Measurements from ENCODE around the gene RTN4.
"Not testable (repeated sequence)": the region's sequence is repeated elsewhere in the genome, so short reads cannot be mapped to it uniquely, and the experiment has no call there.

The RTN4 gene, protein sequence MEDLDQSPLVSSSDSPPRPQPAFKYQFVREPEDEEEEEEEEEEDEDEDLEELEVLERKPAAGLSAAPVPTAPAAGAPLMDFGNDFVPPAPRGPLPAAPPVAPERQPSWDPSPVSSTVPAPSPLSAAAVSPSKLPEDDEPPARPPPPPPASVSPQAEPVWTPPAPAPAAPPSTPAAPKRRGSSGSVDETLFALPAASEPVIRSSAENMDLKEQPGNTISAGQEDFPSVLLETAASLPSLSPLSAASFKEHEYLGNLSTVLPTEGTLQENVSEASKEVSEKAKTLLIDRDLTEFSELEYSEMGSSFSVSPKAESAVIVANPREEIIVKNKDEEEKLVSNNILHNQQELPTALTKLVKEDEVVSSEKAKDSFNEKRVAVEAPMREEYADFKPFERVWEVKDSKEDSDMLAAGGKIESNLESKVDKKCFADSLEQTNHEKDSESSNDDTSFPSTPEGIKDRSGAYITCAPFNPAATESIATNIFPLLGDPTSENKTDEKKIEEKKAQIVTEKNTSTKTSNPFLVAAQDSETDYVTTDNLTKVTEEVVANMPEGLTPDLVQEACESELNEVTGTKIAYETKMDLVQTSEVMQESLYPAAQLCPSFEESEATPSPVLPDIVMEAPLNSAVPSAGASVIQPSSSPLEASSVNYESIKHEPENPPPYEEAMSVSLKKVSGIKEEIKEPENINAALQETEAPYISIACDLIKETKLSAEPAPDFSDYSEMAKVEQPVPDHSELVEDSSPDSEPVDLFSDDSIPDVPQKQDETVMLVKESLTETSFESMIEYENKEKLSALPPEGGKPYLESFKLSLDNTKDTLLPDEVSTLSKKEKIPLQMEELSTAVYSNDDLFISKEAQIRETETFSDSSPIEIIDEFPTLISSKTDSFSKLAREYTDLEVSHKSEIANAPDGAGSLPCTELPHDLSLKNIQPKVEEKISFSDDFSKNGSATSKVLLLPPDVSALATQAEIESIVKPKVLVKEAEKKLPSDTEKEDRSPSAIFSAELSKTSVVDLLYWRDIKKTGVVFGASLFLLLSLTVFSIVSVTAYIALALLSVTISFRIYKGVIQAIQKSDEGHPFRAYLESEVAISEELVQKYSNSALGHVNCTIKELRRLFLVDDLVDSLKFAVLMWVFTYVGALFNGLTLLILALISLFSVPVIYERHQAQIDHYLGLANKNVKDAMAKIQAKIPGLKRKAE

DNA sequence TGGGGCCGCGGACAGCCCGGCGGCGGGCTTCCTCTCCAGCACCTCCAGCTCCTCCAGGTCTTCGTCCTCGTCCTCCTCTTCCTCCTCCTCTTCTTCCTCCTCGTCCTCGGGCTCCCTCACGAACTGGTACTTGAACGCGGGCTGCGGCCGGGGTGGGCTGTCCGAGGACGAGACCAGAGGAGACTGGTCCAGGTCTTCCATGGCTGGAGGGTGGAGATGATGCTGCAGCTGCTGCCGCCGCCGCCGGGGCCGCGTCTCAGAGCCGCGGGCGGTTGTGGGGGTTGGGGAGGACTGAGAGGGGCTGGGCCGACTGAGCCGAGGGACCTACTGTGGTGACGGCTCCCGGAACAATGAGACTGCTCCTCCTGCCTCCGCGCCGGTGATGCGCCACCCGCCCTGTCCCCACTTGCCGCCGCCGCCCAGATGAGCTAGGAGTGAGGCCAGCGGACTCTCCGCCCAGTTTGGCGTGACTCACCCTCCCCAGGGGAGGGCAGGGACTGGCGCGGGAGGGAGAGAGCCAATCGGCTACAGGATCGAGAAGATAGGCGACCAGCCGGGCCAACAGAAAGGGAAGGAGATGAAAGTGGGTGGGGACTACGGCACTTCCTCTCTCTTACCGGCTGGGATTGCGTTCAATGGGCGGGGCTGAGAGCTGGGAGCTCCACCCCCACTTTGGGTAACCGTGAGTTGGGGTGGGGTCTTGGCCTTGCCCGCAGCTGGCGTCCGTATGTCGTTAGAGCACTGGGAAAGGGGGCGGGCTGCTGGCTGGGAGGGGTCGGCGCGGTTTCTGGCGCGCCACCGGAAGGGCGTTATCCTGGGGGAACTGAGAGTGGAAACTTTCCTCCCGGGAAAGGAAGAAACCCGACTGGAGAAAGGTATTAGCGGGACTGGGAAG, at the start of gene RTN4:
Gene RTN4, minus strand, starts transcription at position 352 of the 895 bp plus-strand sequence. Its CDS starts 151 bp downstream, at position 201.
- DNase-seq: peak; percentile 99

DNA sequence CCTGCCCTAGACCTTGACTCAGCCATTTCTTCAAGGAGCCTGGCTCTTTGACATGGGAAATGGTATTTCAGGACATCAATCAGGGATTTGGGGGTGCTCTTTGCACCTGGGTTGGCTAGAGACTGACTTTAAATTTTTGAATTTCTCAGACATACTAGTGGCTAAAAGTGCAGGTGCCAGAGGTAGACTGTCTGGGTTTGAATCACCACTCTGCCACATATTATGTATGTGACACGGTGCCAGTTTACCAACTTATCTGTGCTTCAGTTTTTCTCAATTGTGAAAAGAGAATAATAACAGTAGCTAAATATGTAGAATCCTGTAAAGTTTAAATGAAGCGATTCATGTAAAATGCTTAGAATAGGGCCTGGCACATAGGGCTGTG, 49.2 kb upstream of the RTN4 start:
- DNase-seq: no peak

DNA sequence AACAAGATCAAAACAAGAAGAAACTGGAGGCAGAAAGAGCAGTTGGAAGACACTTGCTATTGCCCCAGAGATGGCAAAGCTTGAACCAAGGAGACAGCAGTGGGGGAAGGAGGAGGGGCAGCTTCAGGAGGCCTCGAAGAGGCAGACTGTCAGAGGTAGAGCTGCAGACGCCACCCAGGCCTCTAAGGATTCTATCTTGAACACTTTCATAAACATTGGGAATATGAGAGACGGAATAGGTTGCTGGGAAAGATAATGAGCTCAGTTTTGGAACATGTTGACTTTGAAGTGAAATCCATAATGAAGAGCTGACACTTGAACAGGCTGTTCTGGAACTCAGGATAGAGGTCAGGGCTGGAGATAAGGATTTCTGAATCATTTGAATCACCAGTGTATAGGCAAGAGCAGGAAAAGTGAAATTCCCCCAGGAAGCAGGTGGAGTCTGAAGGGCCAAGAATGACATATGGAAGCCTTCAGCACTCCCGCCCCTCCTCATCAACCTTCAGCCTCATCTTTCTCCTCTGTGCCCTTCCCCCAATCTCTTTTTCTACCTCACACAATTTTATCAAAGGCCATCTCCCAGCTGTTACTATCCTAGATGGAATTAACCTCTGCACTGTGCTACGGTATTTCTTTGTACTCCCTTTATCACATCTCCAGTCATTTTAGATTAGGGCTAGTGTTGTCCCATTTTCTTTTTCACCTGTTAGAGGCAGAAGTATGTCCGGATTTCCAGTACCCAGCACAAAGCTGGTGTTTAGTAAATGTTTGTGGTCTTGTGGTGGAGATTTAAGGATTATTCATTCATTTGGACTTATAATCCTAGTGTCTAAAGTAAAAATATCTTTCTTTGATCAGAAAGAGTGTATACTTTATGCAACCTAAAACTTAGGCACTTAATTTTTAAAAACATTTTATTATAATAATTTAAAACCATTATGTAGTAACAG, 47.5 kb upstream of the RTN4 start:
- no peak for DNase-seq

DNA sequence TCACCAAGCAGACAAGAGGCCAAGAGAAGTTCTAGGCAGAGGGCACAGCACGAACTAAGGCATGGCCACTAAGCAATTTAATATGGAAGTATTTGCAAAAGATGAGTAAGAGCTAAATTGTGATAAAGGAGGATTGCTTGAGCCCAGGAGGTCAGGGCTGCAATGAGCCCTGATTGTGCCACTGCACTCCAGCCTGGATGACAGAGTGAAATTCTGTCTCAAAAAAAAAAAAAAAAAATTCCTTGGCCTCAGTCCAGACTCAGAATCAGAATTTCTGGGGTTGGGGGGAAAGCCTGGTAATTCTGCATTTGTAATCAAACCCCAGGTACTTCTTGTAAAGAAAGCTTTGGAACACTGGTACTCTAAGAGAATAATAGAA, 46.8 kb upstream of the RTN4 start:
- DNase-seq: no peak

DNA sequence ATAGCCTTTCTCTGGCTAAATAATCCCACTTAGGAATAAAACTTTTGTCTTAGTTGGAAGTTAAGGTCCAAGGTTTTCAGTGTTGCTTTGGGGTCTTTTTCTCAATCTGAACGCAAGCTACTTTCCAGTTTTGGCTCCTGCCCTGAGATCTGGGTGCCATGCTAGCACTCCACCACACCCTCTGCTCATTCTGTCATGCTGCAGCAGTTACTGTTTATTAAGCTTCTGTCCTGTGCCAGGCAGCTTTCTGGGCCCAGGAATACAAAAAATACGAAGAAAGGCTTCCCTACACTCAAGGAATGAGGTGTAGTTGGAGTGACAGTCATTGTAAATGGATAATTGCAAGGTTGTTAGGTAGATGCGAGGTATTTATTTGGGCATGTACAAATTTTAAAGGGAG, 46.3 kb upstream of the RTN4 start:
- DNase-seq: no peak

DNA sequence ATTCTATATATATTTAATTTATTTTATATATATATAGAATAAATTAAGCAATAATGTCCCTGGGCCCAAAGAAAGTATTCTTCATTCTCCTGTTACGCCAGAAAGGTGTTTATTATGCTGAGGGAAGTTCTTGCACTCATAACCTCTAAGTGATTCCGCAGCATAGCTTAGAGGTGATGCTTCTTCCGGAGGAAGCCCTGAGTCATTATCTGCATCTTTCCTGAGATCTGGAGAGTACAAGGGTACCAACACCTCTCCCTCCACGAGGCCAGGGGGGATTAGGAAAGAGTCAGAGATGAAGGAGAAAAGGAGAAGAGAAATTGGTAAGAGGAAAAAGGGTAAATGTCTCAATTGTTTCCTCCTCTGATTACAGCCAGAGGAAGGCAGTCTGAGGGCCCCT, 43.1 kb upstream of the RTN4 start:
- DNase-seq: no peak

DNA sequence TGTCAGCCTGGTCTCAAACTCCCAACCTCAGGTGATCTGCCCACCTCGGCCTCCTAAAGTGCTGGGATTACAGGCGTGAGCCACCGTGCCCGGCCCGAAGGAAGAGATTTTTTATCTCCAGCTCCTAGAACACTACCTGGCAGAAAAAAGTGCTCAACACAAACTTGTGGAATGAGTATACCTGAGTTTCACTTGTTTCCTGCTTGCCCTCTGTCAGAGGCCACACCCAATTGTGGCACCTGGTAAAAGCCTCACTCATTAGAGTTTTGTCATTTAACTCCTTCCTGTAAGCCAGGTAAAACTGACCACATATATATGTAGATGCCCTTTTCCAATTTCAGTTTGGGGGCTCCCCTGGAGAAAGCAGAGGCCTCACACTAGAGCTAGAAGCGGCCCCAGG, 42.2 kb upstream of the RTN4 start:
- DNase-seq: no peak

DNA sequence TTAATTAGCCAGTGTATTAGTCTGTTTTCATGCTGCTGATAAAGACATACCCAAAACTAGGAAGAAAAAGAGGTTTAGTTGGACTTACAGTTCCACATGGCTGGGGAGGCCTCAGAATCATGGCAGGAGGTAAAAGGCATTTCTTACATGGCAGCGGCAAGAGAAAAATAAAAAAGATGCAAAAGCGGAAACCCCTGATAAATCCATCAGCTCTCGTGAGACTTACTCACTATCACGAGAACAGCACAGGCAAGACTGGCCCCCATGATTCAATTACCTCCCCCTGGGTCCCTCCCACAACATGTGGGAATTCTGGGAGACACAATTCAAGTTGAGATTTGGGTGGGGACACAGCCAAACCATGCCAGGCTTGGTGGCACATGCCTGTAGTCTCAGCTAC, 41.4 kb upstream of the RTN4 start:
- not testable (repeated sequence) for DNase-seq

DNA sequence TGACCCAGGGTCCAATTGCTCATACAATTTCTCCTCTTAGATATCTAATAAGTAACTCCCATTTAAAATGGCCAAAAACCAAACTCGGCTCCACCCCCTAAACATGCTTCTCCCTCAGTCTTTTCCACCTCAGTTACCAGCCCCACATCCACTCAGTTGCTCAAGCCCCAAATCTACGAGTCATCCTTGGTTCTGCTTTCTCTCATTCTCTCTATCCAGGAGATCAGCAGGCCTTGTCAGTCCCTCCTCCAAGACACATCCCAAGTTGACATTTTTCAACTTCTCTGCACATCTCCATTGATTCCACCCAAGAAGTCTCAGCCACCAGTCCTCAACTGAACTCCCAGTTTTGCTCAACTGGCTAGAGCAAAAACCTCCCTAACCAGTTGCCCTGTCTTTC, 40.5 kb upstream of the RTN4 start:
- no peak for DNase-seq

DNA sequence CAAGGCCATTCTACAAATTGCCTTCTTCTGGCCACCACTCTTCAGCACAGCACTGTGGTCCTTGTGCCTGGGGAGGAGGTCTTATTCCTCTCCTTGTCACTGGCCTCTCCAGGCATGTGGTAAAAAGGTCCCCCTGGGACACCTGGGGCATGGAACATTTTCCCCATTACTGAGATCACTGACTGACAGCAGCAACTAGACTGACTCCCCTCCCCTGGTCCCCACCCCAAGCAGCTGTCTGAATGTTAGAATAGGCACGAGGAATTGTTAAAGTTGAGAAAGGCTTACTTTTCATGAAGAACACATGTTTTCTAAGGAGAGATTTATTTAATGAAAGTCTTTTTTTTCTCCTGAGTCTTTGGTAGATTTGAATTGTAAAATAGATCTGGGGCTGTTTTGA, 39.5 kb upstream of the RTN4 start:
- DNase-seq: no peak

DNA sequence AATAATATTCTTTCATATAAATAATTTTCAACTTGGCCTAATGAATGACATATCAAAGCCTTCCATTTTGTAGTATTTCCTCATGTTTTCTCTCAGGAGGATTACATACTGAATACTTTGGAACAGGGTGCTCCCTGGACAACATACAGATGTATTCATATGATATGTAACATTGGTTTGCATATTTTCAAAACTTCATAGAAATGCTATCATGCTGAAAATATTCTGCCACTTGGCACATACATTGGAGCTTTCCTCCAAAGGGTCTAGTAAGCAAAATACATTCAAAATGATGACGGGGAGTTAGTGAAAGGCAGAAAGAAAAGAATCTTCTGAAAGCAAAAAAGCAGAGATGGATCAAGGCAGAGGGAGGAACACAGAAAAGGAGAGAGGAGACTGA, 38.1 kb upstream of the RTN4 start:
- DNase-seq: no peak

DNA sequence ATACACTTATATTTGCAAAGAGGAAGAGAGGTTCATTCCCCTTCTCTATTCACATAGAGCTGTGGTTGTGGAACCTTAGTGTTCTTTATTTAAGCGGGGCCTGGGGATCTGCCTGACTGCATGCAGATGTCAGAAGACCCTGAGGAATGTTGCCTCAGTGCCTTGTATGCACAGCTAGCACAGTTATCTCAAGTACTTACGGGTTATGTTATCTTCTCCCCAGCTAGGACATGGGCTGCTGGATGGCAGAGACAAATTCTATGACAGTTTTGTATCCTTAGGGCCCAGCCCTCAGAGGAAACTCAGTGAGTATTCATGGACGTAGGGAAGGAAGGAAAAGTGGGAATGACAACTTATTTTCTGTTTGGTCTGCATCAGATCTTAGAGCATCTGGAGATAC, 37.7 kb upstream of the RTN4 start:
- DNase-seq: no peak

DNA sequence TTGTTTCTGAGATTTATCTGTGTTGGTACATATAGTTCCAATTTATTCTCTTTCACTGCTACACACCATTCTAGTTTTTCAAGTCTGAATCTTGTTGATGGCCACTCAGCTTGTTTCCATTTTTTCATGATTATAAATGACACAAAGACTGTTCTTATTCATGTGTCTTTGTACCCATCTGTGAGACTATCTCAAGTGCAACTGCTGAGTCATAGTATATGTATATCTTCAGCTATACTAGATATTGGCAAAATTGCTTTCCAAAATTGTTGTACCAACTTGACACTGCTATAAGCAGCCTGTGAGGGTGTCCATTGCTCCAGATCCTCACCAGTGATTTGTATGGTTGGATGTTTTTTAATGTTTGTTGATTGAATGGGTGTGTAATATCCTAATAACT, 37.2 kb upstream of the RTN4 start:
- no peak for DNase-seq

DNA sequence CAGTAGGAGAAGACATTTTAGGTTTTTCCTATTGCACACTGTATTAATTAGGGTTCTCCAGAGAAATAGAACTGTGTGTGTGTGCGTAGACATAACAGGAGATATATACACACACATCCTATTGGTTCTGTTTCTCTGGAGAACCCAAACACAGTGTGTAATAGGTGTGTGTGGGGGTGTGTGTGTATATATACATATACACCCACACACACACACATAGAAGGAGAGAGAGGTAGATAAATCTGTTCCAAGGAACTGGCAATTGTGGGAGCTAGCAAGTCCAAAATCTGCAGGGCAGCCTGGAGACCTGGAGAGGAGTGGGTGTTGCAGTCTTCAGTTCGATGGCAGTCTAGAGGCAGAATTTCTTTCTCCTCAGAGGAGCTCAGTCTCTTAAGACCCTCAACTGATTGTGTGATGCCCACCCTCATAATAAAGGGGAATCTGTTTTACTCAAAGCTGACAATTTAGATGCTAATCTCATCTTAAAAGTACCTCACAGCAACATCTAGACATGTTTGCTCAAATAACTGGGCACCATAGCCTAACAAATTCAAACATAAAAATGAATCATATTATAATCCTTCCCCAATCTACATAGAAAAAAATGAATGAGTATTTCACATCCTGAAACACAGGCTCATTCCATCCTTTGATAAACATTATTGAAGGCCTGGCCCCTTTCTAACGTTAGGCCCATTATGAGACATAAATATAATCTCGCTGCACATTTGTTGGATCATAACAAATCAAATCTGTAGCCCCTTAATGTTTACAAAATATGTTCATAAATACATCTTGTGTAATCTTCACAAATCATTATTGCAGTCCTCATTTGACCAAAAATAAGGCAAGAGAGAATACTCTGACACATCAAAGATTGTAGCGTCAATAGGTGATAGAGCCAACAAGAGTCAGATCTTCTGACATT, 35.1 kb upstream of the RTN4 start:
- DNase-seq: no peak

DNA sequence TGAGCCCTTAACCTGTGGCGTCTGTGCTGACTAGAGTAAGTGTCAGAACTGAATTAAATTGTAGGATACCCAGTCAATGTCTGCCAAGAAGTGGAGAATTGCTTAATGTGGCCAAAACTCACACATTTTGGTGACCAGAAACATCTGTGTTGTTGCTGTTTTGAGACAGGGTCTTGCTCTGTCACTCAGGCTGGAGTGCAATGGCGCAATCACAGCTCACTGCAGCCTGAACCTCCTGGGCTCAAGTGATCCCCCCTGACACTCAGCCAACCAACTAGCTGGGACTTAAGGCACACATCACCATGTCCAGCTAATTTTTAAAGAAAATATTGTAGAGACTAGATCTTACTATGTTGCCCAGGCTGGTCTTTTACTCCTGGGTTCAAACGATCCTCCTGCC, 34.4 kb upstream of the RTN4 start:
- DNase-seq: no peak

DNA sequence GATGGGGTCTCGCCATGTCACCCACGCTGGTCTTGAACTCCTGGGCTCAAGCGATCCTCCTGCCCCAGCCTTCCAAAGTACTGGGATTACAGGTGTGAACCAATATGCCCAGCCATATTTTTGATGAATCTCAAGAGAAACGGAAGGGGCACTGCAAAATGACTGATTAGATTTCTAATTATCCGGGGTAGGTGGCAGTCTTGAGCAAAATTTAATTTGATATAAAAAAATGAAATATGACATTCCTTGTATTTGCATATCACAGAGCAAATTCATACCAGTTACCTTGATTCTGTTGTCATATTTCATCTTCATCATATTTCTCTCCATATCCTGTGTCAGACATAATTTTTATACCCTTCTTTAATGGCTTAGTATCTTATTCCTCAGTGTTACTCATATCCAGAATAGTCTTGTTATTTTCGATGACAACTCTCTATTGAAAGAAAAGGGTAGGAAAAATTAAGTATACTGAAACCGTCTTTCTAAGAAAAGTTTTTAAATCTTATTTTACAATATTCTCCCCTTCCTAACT, 30.0 kb upstream of the RTN4 start:
- no peak for DNase-seq

DNA sequence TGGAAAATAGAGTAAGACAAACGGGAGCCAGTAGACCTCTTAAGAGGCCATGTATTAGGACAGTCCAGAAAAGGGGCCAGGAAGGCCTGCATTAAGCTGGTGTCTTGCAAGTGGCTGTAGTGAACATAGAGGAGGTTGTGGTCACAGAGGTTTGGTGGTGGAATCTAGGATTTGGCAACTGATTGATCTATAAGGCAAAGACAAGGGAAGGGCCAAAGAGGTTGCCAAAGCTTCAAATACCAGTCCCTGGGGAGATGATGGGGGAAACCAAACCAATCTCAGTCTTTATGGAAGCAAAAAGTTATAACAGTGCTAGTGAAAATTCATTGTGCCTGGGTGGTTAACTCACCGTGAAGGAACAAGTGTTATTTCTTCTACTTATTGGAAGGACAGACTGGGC, 28.7 kb upstream of the RTN4 start:
- DNase-seq: no peak

DNA sequence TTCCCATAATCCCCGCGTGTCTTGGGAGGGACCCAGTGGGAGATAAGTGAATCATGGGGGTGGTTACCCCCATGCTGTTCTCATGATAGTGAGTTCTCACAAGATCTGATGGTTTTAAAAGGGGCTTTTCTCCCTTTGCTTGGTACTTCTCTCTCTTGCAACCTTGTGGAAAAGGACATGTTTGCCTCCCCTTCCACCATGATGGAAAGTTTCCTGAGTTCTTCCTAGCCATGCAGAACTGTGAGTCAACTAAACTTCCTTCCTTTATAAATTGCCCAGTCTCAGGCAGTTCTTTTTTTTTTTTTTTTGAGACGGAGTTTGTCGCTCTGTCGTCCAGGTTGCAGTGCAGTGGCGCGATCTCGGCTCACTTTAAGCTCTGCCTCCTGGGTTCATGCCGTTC, 26.5 kb upstream of the RTN4 start:
- DNase-seq: no peak

DNA sequence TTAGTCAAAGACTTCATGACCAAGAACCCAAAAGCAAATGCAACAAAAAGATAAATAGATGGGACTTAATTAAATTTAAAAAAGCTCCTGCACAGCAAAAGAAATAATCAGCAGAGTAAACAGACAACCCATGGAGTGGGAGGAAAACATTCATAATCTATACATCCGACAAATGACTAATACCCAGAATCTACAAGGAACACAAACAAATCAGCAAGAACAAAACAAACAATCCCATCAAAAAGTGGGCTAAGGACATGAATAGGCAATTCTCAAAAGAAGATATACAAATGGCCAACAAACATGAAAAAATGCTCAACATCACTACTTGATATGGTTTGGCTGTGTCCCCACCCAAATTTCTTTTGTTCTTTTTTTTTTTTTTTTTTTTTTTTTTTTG, 25.8 kb upstream of the RTN4 start:
- not testable (repeated sequence) for DNase-seq
